ENCODE data around the gene LIF. TPM values are rescaled to one million over a fixed set of nuclear protein-coding genes. Genes with fewer than 3 reads are reported as not detected.

Gene LIF
- total and polyA plus RNA-seq, 4 donors = 0.08 to 0.10 (median 0.09) TPM; not detected in 1

GRCh38 chr22:30209642-30210041 is 36.9 kb downstream of the LIF start (continued):
- TF ChIP-seq, protein P1, sequence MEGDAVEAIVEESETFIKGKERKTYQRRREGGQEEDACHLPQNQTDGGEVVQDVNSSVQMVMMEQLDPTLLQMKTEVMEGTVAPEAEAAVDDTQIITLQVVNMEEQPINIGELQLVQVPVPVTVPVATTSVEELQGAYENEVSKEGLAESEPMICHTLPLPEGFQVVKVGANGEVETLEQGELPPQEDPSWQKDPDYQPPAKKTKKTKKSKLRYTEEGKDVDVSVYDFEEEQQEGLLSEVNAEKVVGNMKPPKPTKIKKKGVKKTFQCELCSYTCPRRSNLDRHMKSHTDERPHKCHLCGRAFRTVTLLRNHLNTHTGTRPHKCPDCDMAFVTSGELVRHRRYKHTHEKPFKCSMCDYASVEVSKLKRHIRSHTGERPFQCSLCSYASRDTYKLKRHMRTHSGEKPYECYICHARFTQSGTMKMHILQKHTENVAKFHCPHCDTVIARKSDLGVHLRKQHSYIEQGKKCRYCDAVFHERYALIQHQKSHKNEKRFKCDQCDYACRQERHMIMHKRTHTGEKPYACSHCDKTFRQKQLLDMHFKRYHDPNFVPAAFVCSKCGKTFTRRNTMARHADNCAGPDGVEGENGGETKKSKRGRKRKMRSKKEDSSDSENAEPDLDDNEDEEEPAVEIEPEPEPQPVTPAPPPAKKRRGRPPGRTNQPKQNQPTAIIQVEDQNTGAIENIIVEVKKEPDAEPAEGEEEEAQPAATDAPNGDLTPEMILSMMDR (IDR thresholded peaks at IDR 0.05; ENCODE audit: low read depth, low read length, missing input control) = no peak

GRCh38 chr22:30208631-30209603 is 37.6 kb downstream of the LIF start:
- Histone ChIP-seq H3K4me1 (ENCODE audit: control insufficient read depth in 4 of 4, insufficient read depth in 4 of 4, low read length in 3 of 4) (no peaks in the 10 kb centered on the region), H3K9ac (ENCODE audit: low read depth in 1 of 2, low read length in 2 of 2) (no peak overlapping the region), H3K4me3 (ENCODE audit: low read depth in 1 of 3, low read length in 3 of 3) (no peak overlapping the region), H3K27ac (ENCODE audit: low read depth in 1 of 2, low read length in 2 of 2) (peak overlapping the region; percentile 21 to 55), H3K9me3 (ENCODE audit: control insufficient read depth in 4 of 4, low read length in 3 of 4) (no peaks in the 10 kb centered on the region), H3K36me3 (ENCODE audit: control insufficient read depth in 4 of 4, insufficient read depth in 3 of 4, low read depth in 1 of 4, low read length in 3 of 4) (no peaks in the 10 kb centered on the region), H3K27me3 (ENCODE audit: control insufficient read depth in 4 of 4, insufficient read depth in 4 of 4, low read length in 3 of 4) (no peaks in the 10 kb centered on the region)
- DNase-seq (ENCODE audit: low spot score) = peak; percentile 54
- WGBS = 65% methylated on average over 26 of the region's 26 CpGs
- TF ChIP-seq JUND (IDR thresholded peaks at IDR 0.05) (peak; percentile 72), EGR1 (IDR thresholded peaks at IDR 0.05; ENCODE audit: low read depth in 2 of 2) (no peak), SP1 (IDR thresholded peaks at IDR 0.05) (no peak), ZBTB33 (IDR thresholded peaks at IDR 0.05) (no peak), NR2F2 (IDR thresholded peaks at IDR 0.05) (peak; percentile 23)
- TF ChIP-seq, protein P2, sequence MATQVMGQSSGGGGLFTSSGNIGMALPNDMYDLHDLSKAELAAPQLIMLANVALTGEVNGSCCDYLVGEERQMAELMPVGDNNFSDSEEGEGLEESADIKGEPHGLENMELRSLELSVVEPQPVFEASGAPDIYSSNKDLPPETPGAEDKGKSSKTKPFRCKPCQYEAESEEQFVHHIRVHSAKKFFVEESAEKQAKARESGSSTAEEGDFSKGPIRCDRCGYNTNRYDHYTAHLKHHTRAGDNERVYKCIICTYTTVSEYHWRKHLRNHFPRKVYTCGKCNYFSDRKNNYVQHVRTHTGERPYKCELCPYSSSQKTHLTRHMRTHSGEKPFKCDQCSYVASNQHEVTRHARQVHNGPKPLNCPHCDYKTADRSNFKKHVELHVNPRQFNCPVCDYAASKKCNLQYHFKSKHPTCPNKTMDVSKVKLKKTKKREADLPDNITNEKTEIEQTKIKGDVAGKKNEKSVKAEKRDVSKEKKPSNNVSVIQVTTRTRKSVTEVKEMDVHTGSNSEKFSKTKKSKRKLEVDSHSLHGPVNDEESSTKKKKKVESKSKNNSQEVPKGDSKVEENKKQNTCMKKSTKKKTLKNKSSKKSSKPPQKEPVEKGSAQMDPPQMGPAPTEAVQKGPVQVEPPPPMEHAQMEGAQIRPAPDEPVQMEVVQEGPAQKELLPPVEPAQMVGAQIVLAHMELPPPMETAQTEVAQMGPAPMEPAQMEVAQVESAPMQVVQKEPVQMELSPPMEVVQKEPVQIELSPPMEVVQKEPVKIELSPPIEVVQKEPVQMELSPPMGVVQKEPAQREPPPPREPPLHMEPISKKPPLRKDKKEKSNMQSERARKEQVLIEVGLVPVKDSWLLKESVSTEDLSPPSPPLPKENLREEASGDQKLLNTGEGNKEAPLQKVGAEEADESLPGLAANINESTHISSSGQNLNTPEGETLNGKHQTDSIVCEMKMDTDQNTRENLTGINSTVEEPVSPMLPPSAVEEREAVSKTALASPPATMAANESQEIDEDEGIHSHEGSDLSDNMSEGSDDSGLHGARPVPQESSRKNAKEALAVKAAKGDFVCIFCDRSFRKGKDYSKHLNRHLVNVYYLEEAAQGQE (IDR thresholded peaks at IDR 0.05) = no peak

DNA sequence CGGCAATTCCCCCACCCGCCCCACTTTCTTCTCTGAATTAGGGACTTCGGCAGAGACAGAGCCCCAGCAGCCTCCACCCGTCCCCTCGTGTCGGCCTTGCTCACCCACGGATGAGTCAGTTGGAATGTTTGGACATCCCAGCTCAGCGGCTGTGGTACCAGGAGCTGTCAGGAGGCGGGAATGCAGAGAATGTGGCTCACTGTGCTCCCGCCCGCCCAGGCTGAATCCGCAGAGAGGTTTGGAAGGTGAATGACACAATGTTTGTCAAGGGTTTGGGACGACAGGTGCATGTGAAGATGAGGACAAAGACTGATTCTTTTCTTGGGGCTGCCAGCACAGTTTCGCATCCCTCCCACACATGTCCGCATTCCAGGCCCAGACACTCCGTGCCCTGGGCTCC is 39.6 kb downstream of the LIF start:
- Histone ChIP-seq H3K36me3 (ENCODE audit: control insufficient read depth in 4 of 4, insufficient read depth in 3 of 4, low read depth in 1 of 4, low read length in 3 of 4) (no peaks in the 10 kb centered on the region), H3K27ac (ENCODE audit: low read depth in 1 of 2, low read length in 2 of 2) (no peak overlapping the region), H3K4me1 (ENCODE audit: control insufficient read depth in 4 of 4, insufficient read depth in 4 of 4, low read length in 3 of 4) (no peaks in the 10 kb centered on the region), H3K4me3 (ENCODE audit: low read depth in 1 of 3, low read length in 3 of 3) (no peak overlapping the region), H3K27me3 (ENCODE audit: control insufficient read depth in 4 of 4, insufficient read depth in 4 of 4, low read length in 3 of 4) (no peaks in the 10 kb centered on the region), H3K9me3 (ENCODE audit: control insufficient read depth in 4 of 4, low read length in 3 of 4) (no peaks in the 10 kb centered on the region), H3K9ac (ENCODE audit: low read depth in 1 of 2, low read length in 2 of 2) (no peak overlapping the region)
- no peak for DNase-seq (ENCODE audit: low spot score)
- WGBS = 68% methylated on average over 16 of the region's 16 CpGs
- TF ChIP-seq, protein P3, sequence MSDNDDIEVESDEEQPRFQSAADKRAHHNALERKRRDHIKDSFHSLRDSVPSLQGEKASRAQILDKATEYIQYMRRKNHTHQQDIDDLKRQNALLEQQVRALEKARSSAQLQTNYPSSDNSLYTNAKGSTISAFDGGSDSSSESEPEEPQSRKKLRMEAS (IDR thresholded peaks at IDR 0.05) = no peak
- TF ChIP-seq, protein P1 (IDR thresholded peaks at IDR 0.05; ENCODE audit: low read depth, low read length, missing input control) = no peak
- TF ChIP-seq JUND (IDR thresholded peaks at IDR 0.05) (no peak), HNF4G (IDR thresholded peaks at IDR 0.05) (no peak), SP1 (IDR thresholded peaks at IDR 0.05) (no peak), ZBTB33 (IDR thresholded peaks at IDR 0.05) (no peak), HNF4A (conservative IDR thresholded peaks at IDR 0.05) (no peak)
- TF ChIP-seq, protein P2 (IDR thresholded peaks at IDR 0.05) = no peak

Data from liver (tissue), 9 donors.